ENCODE data around the gene MXD1. TPM values are rescaled to one million over a fixed set of nuclear protein-coding genes. Genes with fewer than 3 reads are reported as not detected.

MXD1 gene
- total and polyA plus RNA-seq, 2 of the 4 experiments (the other 2 are of a cell fraction): 2.0 to 3.7 TPM

DNA sequence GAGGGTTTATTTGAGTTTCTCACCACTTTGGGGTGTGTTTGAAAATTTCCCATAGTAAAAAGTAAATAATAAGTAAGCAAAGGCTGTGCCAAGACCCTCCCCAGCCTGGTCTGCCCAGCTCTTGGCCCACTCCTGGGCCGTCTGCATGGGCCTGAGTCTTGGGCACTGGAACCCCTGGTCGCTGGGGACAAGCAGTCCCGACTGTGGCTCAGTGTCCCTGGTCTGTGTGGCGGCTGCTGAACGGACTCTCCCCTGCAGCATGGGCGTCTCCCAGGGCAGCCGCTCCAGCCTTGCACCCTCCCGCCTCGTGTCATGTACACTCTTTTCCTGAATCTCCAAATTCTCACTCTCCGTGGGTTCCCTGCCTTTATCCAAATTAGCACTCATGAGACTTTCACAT lies 53.7 kb downstream of the MXD1 start:
- H4K5ac ChIP-seq (ENCODE audit: low read depth, low read length): no peak overlapping the region
- no peak overlapping the region for H4K8ac ChIP-seq (ENCODE audit: low read depth in 2 of 2, low read length in 2 of 2)
- no peak overlapping the region for H3K4me2 ChIP-seq (ENCODE audit: low read depth, low read length)
- no peak overlapping the region for H4K91ac ChIP-seq (ENCODE audit: insufficient read depth, low read depth, low read length)
- H3K36me3 ChIP-seq (ENCODE audit: control insufficient read depth, insufficient read depth, low read length): no peaks in the 10 kb centered on the region
- no peak overlapping the region for H2AK9ac ChIP-seq (replicated peaks; ENCODE audit: low read depth, low read length, poor library complexity)
- no peak overlapping the region for H3K27ac ChIP-seq (ENCODE audit: insufficient read depth, low read length)
- H3K27me3 ChIP-seq (ENCODE audit: control insufficient read depth, insufficient read depth, low read length): peaks cover 6% of the 10 kb centered on the region; the same call in 1 of the 2 replicates
- H3K79me1 ChIP-seq (ENCODE audit: low read depth in 1 of 2, low read length in 2 of 2): no peaks in the 10 kb centered on the region
- no peak overlapping the region for H2AK5ac ChIP-seq (ENCODE audit: low read depth, low read length)
- 71% methylated on average over 10 of the region's 10 CpGs; no CpG with 5 or more reads in 1 of the 2 experiments for WGBS, 2 experiments (ENCODE audit: extremely low coverage in 2 of 2, insufficient read length in 1 of 2)
- ChIA-PET POLR2A (ENCODE audit: unreplicated experiment) (no interaction called here), CTCF (no interaction called here)
- no peak overlapping the region for H3K23ac ChIP-seq (ENCODE audit: low read depth, low read length)
- ATAC-seq (ENCODE audit: low read depth) (no peak), DNase-seq (no peak)
- H3K56ac ChIP-seq (ENCODE audit: extremely low read depth, insufficient read depth, low read length): no peak overlapping the region
- intact Hi-C loops (cut with micrococcal nuclease): no loop called here
- no peak overlapping the region for H2AFZ ChIP-seq (replicated peaks; ENCODE audit: low read length, poor library complexity)
- no peak overlapping the region for H2BK5ac ChIP-seq (ENCODE audit: low read depth, low read length, poor library complexity, severe bottlenecking)
- no peak overlapping the region for H3K4me3 ChIP-seq (ENCODE audit: insufficient read depth, low read depth, low read length)
- dilution Hi-C loops (cut with HindIII; ENCODE audit: low sequenced_read_pairs, unreplicated experiment): no loop called here
- no peaks in the 10 kb centered on the region for H3K9me1 ChIP-seq (ENCODE audit: insufficient read depth, low read length)
- no peak overlapping the region for H2BK15ac ChIP-seq (ENCODE audit: low read depth, low read length)
- no TSS peak for BruUV-seq (replicated peaks)
- H3K9ac ChIP-seq (ENCODE audit: low read depth, low read length): no peak overlapping the region
- no peaks in the 10 kb centered on the region for H3K9me3 ChIP-seq (ENCODE audit: control insufficient read depth, insufficient read depth, low read length)
- no peak overlapping the region for H2BK20ac ChIP-seq (ENCODE audit: low read depth, low read length)
- no peak overlapping the region for H2BK120ac ChIP-seq (ENCODE audit: low read depth, low read length)
- in situ Hi-C loops (cut with MboI; ENCODE audit: low sequenced_read_pairs): no loop called here
- TF ChIP-seq POLR2A (IDR thresholded peaks at IDR 0.05; ENCODE audit: low read depth, low read length): no peak
- peaks cover 1% of the 10 kb centered on the region; the same call in 1 of the 2 replicates for H3K4me1 ChIP-seq (ENCODE audit: control insufficient read depth, insufficient read depth, low read length)
- H3K4ac ChIP-seq (ENCODE audit: low read depth, low read length): no peak overlapping the region
- H3K18ac ChIP-seq (ENCODE audit: low read depth, low read length): no peak overlapping the region
- H4K20me1 ChIP-seq (ENCODE audit: insufficient read depth, low read length): no peaks in the 10 kb centered on the region
- no peak overlapping the region for H3K14ac ChIP-seq (replicated peaks; ENCODE audit: low read depth, low read length)
